ENCODE data around the gene ALDH1L1. TPM values are rescaled to one million over a fixed set of nuclear protein-coding genes. Genes with fewer than 3 reads are reported as not detected.

ALDH1L1 gene
- total and polyA plus RNA-seq, 2 of the 13 experiments (the other 11 are each of a cell fraction or from before 2014, with no cell fraction given) = 11.2 to 28.7 TPM

- CTCF ChIA-PET (ENCODE audit: low intra/inter-chr PET ratio, low total read pairs) = no interaction called here
- 84% methylated on average over 3 of the region's 3 CpGs for WGBS (ENCODE audit: low lambda C conversion rate)
Observed at GRCh38 chr3:126200534-126200933, 20.1 kb upstream of the ALDH1L1 start.

More at GRCh38 chr3:126200534-126200933, 20.1 kb upstream of the ALDH1L1 start:
- H3K36me3 ChIP-seq (replicated peaks in 1 of 2; ENCODE audit: control insufficient read depth in 1 of 2, insufficient read depth in 2 of 2, low read length in 2 of 2) = no peaks in the 10 kb centered on the region
- intact Hi-C loops (cut with micrococcal nuclease; ENCODE audit: unreplicated experiment) (loop anchor here (10.0 kb wide), 1 partner anchor 226 kb away; no protein-coding TSS in a partner anchor), in situ Hi-C loops (cut with HindIII; ENCODE audit: extremely low pct_ligation_motif_present, low pct_unique_long_range_greater_than_20kb) (no loop called here)
- no peaks in the 10 kb centered on the region for H3K79me2 ChIP-seq (ENCODE audit: insufficient read depth, low read length)
- H3K4me1 ChIP-seq (ENCODE audit: insufficient read depth, low read length) = peaks cover 3% of the 10 kb centered on the region
- peaks cover 17% of the 10 kb centered on the region; the same call in 1 of the 2 replicates for H3K9me3 ChIP-seq (ENCODE audit: low read length)
- no peak overlapping the region for H3K9ac ChIP-seq (ENCODE audit: insufficient read depth, low read depth, low read length)
- POLR2A ChIA-PET = no interaction called here
- no peaks in the 10 kb centered on the region for H4K20me1 ChIP-seq (ENCODE audit: insufficient read depth, low read length)
- TF ChIP-seq HES4 (CRISPR knock-in tag; IDR thresholded peaks at IDR 0.05; ENCODE audit: borderline replicate concordance) (no peak), ZNF264 (CRISPR knock-in tag; IDR thresholded peaks at IDR 0.05) (no peak), ZNF569 (CRISPR knock-in tag; IDR thresholded peaks at IDR 0.05; ENCODE audit: borderline replicate concordance) (no peak), NFIC (IDR thresholded peaks at IDR 0.05; ENCODE audit: low read length) (no peak), BHLHE40 (IDR thresholded peaks at IDR 0.05; ENCODE audit: low read length) (no peak), ZNF10 (CRISPR knock-in tag; IDR thresholded peaks at IDR 0.05; ENCODE audit: borderline replicate concordance, low read depth) (no peak), HMGXB4 (CRISPR knock-in tag; IDR thresholded peaks at IDR 0.05; ENCODE audit: borderline replicate concordance in 1 of 2, low read depth in 1 of 2) (no peak), DMAP1 (CRISPR knock-in tag; IDR thresholded peaks at IDR 0.05) (no peak), NFRKB (IDR thresholded peaks at IDR 0.05) (no peak), ZNF710 (CRISPR knock-in tag; IDR thresholded peaks at IDR 0.05; ENCODE audit: borderline replicate concordance) (no peak), ZBTB25 (CRISPR knock-in tag; IDR thresholded peaks at IDR 0.05) (no peak), MZF1 (CRISPR knock-in tag; IDR thresholded peaks at IDR 0.05; ENCODE audit: borderline replicate concordance) (no peak), ZNF850 (CRISPR knock-in tag; conservative IDR thresholded peaks at IDR 0.05) (no peak), HDAC1 (CRISPR knock-in tag; IDR thresholded peaks at IDR 0.05) (no peak), ZNF180 (CRISPR knock-in tag; IDR thresholded peaks at IDR 0.05; ENCODE audit: borderline replicate concordance, low read depth) (no peak)
- H3K4me2 ChIP-seq (ENCODE audit: low read depth, low read length) = no peak overlapping the region
- no peaks in the 10 kb centered on the region for H3K27me3 ChIP-seq (ENCODE audit: control insufficient read depth in 1 of 2, insufficient read depth in 2 of 2, low read length in 2 of 2)
- ATAC-seq = no peak
- no peak for DNase-seq (ENCODE audit: low spot score)
- no peak for FAIRE-seq
- H2AFZ ChIP-seq (ENCODE audit: low read length) = no peak overlapping the region
- no peak overlapping the region for H3K4me3 ChIP-seq (replicated peaks in 1 of 3; ENCODE audit: insufficient read depth in 1 of 3, low read depth in 2 of 3, low read length in 3 of 3)
- BruUV-seq (replicated peaks) = no TSS peak
- H3K27ac ChIP-seq (ENCODE audit: extremely low read length, insufficient read depth, low read length) = no peak overlapping the region

All from HepG2 (cell line).